Fibroblast of upper back skin (primary cell): ENCODE results near the gene PCSK6.

ENCODE experiments used
- DNase-seq: peaks from one replicate; pipeline ENCODE4 v3.0.0-alpha.2; 2013

The PCSK6 gene

DNA sequence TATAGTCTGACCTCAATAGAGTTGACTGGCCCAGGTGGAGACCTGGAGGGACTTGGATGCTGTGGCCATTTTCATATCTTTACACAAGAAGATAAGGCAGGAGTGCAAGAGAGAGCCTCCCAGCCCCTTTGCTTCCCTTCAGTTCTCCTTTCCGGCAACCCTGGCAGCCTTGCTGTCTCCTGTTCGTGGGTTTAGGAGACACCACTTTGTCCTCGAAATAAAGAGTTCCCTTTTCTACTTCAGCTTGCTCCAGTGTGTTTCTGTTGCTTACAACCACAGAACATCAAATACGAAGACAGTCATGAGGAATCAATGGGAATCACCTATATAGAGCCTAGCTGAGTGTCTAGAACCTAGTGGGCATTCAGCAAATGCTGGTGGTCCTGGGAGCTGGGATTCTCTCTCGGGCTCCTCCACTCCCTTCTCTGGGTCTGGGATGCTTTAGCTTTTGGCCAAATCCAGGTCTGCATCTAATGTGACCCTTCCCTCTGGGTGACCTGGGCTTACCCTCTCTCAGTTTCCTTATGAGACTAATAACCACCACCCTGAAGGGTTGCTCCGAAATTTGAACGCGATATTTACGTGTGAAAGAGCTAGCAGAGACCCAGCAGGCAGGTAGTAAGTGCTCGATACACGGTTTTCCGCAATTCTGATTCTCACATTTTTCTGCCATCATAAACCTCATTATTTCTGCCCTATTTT is 44.5 kb downstream of the PCSK6 start:
- no peak for DNase-seq

GRCh38 chr15:101444015-101444414 is 45.5 kb downstream of the PCSK6 start:
- no peak for DNase-seq

DNA sequence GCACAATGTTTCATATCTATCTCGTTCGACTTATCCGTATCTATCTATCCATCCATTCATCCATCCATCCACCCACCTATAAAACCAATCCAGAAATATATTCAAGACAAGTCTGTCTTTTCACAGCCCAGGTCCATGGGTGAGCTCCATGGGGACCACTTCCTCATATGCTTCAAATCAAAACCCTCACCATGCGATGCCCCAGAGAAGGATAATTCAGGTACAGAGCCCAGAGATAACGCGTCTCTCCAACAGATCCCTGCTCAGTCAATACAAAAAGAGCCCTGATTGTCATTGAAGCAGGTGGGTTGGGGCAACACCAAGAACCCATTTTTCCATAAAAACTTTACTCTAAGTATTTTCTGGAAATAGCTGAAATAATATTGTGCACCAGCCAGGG is 47.2 kb downstream of the PCSK6 start:
- DNase-seq = no peak

DNA sequence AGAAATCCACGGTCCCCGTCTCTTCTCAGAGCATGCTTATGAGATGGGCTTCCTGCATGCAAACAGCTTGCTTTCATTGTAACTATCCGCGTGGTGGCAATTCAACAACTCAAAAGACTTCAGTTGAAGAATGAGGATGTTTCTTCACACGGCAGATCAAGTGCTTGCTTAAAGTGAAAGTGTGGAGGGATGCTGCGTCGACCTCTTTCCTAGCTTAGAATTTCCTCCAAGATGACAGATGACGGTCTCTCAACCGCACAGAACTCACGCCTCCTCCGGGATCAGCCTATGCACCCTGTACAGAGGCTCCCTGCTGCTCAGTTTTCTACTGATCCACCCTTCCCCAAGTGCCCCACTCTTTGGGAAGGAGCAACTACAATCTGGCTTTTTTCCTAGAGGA is 47.8 kb downstream of the PCSK6 start:
- no peak for DNase-seq

GRCh38 chr15:101440846-101441590 is 48.5 kb downstream of the PCSK6 start:
- no peak for DNase-seq

DNA sequence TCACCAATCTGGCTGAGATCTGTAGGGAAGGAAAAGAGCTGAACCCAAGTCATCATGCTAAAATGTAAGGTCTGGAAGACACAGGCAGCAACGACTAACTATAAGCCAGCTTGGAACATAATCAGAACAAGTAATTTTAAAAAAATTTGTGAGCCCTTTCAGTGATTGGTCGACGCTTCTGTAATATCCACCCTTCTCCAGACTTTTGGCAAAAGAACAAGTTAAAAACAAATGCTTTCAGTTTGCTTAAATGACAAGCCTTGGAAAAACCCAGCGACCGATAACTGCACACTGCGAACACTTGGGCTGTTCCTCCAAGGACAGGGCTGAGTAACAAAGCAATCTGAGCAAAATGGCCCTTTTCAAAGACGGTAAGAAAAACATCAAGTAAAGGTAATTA is 49.6 kb downstream of the PCSK6 start:
- DNase-seq = peak; percentile 88

DNA sequence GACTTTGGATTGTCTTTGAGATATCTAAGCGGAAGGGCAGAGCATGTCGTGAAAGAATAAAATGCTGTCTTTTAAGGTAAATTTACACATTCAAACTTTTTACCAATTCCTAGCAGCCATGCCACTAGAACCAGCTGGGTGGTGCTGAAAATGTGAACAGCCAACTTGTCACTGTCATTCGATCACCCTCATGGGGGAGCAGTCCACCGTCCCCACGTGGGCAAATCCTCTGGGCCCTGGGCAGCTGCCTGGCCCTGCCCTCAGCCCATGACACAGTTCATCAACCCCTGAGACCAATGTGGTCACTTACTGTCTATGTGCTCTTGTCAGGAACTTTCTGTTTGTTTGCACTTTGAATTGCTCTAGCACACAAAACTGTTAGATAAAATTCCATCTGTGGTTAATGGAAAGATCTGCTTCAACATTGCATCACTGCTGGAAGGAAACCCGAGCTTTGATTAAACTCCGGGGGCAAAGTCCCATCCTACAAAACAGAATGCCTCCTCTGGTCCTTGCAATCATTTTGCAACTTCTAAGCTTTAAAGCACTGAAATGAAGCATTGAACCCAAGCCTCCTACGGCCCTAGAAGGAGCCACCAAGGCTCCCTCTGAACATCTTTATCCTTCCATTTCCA is 50.1 kb downstream of the PCSK6 start:
- DNase-seq = peak; percentile 57

DNA sequence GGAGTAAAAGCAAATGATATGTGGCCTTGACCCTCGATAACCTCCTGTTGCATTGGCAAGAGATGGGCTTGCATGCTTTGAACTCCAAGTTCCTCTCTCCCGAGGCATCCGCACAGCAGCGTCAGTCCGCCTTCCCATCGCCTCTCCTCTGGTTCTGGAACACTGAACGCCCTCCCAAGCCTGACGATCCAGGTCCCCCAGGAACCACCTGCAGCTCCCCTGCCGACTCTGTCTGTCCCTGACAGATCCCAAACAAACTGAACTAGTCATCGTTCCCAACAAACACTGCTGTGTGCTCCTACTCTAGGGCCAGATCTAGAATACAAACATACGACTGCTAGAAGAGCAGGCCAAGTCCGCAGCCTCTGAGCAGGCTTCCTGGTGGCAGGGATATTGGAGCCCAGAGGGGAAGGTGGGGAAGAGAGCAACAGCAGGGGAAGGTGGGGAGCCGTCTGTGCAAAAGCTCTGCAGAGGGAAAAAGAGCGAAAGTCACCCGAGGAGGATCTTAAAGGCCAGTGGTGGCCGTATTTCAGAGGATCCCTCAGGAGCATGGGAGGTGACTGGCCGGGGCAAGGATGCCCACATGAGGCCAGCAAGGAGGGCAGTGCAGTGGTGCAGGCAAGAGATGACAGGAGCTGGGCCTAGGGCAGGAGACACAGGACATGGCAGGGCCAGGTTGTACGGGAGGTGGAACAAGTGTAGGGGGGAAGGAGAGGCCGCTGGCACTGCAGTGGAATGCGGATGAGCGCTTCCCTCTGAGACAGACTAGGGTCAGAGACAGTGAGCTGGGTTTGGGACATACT is 50.8 kb downstream of the PCSK6 start:
- no peak for DNase-seq

DNA sequence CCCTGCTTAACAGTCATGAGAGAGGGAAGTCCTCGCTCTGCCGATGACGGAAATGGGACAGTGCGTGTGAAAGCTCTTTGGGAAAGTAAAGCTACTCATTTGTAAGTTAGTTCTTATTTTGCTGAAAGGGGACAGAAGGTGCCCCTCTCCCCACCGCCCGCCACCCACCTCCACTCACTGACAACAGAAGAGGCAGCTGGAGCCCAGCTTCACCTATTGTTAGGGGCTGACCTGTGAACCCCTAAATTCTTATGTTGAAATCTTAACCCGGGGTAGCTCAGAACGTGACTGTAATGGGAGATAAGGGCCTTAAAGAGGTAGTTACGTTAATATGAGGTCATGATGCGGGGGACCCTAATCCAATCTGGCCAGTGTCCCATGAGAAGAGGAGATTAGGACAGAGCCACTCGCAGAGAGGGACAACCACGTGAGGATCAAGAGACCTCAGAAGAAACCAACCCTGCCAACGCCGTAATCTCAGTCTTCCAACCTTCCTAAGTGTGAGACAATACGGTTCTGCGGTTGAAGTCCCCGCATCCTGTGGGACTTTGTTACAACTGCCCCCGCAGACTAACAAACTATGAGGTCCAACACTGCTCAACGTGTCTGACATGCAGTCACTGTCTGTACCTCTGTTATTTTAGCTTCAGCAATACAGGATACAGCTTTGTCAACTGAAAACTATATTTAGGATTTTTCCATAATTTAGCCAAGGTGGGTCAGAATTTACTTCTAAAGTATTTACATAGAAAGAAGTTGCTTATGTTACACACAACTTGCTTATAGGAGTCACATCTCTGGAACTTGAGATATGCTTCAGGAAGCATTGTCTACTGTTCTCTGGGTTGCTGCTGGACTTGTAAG is 51.7 kb downstream of the PCSK6 start:
- DNase-seq = no peak

DNA sequence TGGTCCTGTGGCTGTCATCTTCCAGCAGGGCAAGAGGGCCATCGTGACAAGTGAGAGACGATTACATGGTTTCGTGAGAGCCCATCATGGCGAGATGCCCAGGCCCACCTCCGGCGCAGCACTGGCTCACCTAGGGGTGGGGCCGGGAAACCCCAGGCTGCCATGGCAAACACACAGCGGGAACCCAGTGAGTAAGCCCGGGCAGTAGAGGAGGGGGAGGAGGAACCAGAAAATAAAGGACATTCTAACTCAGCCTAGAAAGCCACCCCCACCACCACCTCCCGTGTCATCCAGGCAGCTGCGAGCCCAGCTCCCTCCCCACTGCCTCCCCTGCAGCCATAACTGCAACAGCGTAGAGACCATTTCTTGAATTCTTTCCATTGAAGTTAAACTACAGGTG is 52.3 kb downstream of the PCSK6 start:
- no peak for DNase-seq

GRCh38 chr15:101436526-101436925 is 53.0 kb downstream of the PCSK6 start:
- no peak for DNase-seq

- no peak for DNase-seq
Measured at GRCh38 chr15:101435761-101436160, 53.7 kb downstream of the PCSK6 start.

DNA sequence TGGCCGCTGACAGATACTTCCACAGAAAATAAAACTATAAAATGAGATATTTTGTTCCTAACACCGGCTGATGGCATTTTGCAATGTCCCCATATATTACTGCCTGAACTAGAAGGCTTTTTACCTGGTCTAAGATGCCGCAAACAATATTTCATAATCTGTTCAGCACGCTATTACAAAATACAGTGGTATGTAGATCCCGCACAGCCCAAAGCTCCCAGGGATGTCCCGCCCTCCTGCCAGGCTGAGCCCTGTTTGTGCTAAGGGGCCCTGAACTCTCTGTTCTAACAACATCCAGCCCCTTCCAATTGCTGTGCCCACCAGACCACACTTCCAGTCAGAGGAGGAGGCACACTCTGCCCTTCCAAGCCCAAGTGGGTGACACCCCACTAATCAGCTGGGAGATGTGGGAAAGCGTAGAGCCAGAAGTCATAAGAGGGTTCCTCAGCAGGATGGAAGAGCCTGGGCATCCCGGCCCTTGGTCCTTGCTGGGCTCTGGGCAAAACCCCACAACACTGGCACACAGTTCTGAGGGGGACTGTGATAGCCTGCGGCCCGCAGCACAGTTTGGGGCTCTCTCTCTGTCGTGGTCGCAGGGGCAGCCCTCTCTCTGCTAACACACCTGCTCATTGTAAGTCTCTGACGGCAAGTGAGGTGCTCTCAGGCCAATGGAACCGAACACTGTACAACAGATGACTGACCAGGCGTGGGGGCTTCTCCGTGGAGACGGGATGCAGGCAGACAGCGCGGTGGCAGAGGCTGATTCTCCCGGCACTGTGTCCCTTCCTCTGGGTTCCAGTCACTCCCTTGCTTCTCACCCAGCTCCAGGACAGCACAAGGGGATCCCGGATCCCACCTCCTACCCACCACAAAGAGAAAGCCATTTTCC is 55.2 kb downstream of the PCSK6 start:
- no peak for DNase-seq

DNA sequence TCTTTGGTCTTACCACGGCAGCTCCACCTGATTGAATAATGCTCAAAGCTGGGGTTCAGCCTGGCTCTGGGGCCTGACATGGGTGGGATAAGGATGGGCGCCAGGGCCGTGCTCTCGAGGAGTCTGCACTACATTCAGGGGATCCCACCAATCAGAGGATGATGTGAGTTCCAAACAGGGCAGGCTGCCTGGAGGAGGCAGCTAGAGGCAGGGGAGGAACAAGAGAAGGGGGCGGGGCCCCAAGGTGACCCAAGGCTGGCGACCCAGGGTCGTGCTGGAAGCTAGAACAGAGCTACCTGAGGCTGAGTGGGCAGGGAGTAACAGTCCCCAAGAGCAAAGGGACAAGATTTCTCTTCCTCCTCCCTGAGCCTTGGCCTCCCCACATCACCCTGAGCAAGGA is 56.1 kb downstream of the PCSK6 start:
- no peak for DNase-seq

- no peak for DNase-seq
Measured at GRCh38 chr15:101432982-101433381, 56.5 kb downstream of the PCSK6 start.

DNA sequence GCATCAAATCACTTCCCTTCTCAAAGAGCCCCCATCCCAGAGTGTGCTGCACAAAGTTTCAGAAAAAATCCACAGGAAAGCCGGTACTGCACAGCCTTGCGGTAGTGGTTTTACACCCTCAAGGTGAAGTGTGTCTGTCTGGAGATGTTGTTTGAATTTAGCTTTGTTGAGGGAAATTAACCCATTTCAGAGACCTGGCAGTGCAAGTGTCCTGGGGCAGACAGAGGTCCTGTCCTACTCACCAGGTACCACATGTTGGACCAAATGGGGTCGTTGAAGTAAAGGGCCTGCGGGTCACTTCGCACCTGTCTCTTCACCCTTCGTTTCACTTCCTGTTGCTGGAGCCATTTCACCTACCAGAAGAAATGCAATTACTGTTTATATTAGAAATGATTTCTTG is 57.8 kb downstream of the PCSK6 start:
- DNase-seq = no peak

GRCh38 chr15:101431301-101431700 is 58.2 kb downstream of the PCSK6 start:
- no peak for DNase-seq

- DNase-seq = no peak
Measured at GRCh38 chr15:101429646-101430045, 59.9 kb downstream of the PCSK6 start.

DNA sequence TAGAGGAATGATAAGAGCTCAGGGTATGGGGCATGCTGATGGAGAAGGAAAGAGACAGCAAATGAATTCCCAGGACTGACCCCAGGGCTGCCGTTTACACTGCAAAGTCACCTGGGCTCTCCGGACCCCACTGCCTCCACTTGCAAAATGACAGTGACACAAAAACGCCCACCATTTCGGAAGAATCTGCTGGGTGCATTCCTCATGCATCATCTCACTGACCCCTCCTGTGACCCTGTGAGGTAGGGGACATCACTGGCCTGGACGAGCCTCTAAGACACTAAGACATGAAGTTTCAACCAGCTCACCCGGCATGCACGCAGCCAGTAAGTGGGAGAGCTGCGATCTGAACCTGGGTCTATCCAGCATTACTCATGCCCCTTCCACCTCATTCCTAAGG is 60.3 kb downstream of the PCSK6 start:
- DNase-seq = no peak

- DNase-seq = no peak
Measured at GRCh38 chr15:101428758-101429157, 60.7 kb downstream of the PCSK6 start.
